BE2C (cell line): ENCODE data around the gene HIGD1A.

Source experiments
- DNase-seq: peaks from one replicate; pipeline ENCODE4 v3.0.0-alpha.2; 2020
- H3K27me3 ChIP-seq: fragments of 250-450 bp; sonication (Bioruptor Pico); 2 replicates; pipeline ENCODE4 v1.5.1; 2020; ENCODE audit warnings: mild to moderate bottlenecking
- H3K36me3 ChIP-seq: fragments of 250-450 bp; sonication (Bioruptor Pico); 2 replicates; pipeline ENCODE4 v1.5.1; 2020; ENCODE audit warnings: mild to moderate bottlenecking
- H3K4me1 ChIP-seq: fragments of 250-450 bp; sonication (Bioruptor Pico); 2 replicates; pipeline ENCODE4 v1.5.1; 2020
- H3K4me3 ChIP-seq: 2 replicates; pipeline ENCODE4 v1.5.1; 2011; ENCODE audit warnings: low read depth, low read length
- H3K9me3 ChIP-seq: fragments of 250-450 bp; sonication (Bioruptor Pico); 2 replicates; pipeline ENCODE4 v1.5.1; 2020
- TF ChIP-seq, protein P1 (sequence below): IDR thresholded peaks from 2 replicates; pipeline ENCODE4 v1.5.1; 2012; ENCODE audit warnings: mild to moderate bottlenecking, low read depth, low read length

Gene HIGD1A

GRCh38 chr3:42826141-42826540 lies 21.9 kb upstream of the HIGD1A start:
- H3K36me3 ChIP-seq, result no peaks in the 10 kb centered on the region
- H3K4me3 ChIP-seq, result no peak overlapping the region
- no peak for DNase-seq
- TF ChIP-seq, protein P1, sequence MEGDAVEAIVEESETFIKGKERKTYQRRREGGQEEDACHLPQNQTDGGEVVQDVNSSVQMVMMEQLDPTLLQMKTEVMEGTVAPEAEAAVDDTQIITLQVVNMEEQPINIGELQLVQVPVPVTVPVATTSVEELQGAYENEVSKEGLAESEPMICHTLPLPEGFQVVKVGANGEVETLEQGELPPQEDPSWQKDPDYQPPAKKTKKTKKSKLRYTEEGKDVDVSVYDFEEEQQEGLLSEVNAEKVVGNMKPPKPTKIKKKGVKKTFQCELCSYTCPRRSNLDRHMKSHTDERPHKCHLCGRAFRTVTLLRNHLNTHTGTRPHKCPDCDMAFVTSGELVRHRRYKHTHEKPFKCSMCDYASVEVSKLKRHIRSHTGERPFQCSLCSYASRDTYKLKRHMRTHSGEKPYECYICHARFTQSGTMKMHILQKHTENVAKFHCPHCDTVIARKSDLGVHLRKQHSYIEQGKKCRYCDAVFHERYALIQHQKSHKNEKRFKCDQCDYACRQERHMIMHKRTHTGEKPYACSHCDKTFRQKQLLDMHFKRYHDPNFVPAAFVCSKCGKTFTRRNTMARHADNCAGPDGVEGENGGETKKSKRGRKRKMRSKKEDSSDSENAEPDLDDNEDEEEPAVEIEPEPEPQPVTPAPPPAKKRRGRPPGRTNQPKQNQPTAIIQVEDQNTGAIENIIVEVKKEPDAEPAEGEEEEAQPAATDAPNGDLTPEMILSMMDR, result no peak
- H3K4me1 ChIP-seq, result no peaks in the 10 kb centered on the region
- H3K27me3 ChIP-seq, result no peaks in the 10 kb centered on the region
- H3K9me3 ChIP-seq, result no peaks in the 10 kb centered on the region

- no peaks in the 10 kb centered on the region for H3K4me1 ChIP-seq
- DNase-seq, result no peak
Measured at GRCh38 chr3:42823351-42823750, 19.1 kb upstream of the HIGD1A start.

DNA sequence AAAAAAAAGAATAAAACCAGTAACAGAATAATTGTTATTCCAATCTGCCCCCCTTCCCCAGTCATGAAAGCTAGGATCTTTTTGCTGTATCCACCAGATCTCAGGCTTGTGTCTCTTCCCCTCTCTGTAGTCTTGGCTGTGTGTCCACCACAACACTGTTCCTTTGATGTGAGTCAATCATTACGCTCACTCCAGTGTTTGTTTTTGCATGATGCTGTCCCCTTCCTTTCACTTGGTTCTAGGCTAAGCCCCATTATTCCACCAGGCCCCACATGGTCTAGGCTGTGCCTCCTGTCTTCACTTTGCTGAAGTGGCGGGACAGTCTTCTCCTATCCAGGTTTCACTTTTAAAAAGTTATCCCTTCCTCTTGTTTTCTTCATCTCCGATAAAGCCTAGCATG lies 18.5 kb upstream of the HIGD1A start:
- H3K4me1 ChIP-seq, result no peaks in the 10 kb centered on the region
- no peaks in the 10 kb centered on the region for H3K27me3 ChIP-seq
- TF ChIP-seq, protein P1, result no peak
- DNase-seq, result no peak
- no peaks in the 10 kb centered on the region for H3K9me3 ChIP-seq
- no peak overlapping the region for H3K4me3 ChIP-seq
- H3K36me3 ChIP-seq, result no peaks in the 10 kb centered on the region

More at GRCh38 chr3:42823351-42823750, 19.1 kb upstream of the HIGD1A start:
- Histone ChIP-seq H3K27me3 (no peaks in the 10 kb centered on the region), H3K4me3 (no peak overlapping the region), H3K9me3 (no peaks in the 10 kb centered on the region), H3K36me3 (no peaks in the 10 kb centered on the region)
- TF ChIP-seq, protein P1, result no peak

DNA sequence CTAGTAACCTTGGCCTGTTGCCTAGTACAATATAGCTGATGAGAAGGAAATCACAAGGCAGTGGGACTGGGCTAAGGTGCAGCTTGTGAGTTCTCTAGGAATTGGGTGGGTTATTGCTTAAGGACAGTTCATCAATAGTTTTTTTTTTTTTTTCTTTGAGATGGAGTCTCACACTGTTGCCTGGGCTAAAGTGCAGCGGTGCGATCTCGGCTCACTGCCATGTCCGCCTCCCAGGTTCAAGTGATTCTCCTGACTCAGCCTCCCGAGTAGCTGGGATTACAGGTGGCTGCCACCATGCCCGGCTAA lies 16.4 kb upstream of the HIGD1A start:
- H3K36me3 ChIP-seq, result no peaks in the 10 kb centered on the region
- H3K9me3 ChIP-seq, result no peaks in the 10 kb centered on the region
- H3K4me3 ChIP-seq, result no peak overlapping the region
- no peaks in the 10 kb centered on the region for H3K4me1 ChIP-seq
- no peaks in the 10 kb centered on the region for H3K27me3 ChIP-seq
- TF ChIP-seq, protein P1, result no peak
- no peak for DNase-seq

DNA sequence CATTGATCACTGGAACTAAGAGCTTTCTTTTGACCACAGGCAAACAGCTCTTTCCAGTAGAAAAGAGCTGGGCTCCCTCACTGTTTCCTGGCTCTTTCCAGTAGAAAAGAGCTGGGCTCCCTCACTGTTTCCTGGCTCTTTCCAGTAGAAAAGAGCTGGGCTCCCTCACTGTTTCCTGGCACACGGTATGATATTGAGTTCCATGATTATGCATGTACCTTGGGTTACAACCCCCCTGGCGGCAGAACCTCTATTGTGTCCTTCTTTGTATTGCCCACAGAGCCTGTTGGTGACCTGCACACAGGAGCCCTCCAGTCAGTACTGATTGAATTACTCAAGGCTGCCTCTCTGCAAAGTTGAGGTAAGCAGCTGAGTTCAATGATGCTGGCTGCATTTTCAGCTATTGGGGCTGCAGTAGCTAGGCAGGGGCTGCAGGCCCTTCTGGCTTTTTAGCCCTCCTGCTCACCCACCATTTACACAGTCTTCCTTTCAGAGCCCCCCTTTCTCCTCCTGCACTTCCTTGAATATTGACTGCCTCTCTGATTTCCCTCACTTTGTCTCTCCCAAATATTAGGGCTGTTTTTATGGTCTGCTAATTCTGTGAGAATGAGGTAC lies 15.2 kb upstream of the HIGD1A start:
- peak; percentile 70 for DNase-seq
- TF ChIP-seq, protein P1, result peak; percentile 35; the same call in 1 of the 2 replicates
- Histone ChIP-seq H3K4me3 (no peak overlapping the region), H3K4me1 (no peaks in the 10 kb centered on the region), H3K27me3 (no peaks in the 10 kb centered on the region), H3K36me3 (no peaks in the 10 kb centered on the region), H3K9me3 (no peaks in the 10 kb centered on the region)

GRCh38 chr3:42815826-42816225 lies 11.5 kb upstream of the HIGD1A start:
- Histone ChIP-seq H3K27me3 (no peaks in the 10 kb centered on the region), H3K4me3 (no peak overlapping the region), H3K4me1 (no peaks in the 10 kb centered on the region), H3K36me3 (no peaks in the 10 kb centered on the region), H3K9me3 (no peaks in the 10 kb centered on the region)
- TF ChIP-seq, protein P1, result no peak
- DNase-seq, result no peak
